22Rv1 (cell line): ENCODE data around the gene BMP5.

Source experiments
- CTCF ChIP-seq: fragments of 450-650 bp; IDR thresholded peaks from 2 replicates; pipeline ENCODE4 v1.5.1; 2017; ENCODE audit warnings: mild to moderate bottlenecking
- ZFX ChIP-seq: fragments of 450-650 bp; IDR thresholded peaks from 2 replicates; pipeline ENCODE4 v1.6.1; 2017; ENCODE audit warnings: antibody characterized with exemption, borderline replicate concordance

DNA sequence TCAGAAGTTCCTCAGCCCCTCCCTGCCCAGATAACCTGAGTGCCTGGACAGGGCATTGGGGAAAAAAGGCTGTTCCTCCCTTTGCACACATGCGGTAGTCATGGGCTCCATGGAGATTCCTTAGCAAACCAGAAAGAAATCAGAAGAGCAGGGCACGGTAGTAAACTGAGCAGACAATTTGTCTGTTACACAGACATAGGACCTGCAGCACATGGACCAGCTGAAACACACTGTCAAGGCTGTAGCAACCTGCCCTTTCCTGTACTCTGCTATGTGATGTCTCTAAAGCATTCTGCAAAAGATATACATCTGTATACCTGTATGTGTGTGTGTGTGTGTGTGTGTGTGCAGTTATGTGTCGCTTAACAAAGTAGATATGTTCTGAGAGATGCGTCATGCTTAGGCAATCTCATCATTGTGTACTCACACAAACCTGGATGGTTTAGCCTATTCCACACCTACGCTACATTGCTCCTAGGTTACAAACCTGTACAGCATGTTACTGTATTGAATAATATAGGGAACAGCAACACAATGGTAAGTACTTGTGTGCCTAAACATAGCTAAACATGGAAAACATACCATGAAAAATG is 44.4 kb upstream of the BMP5 start:
- no peak for TF ChIP-seq CTCF
- TF ChIP-seq ZFX: no peak
